ENCODE measurements around the gene SAPCD2.

DNA sequence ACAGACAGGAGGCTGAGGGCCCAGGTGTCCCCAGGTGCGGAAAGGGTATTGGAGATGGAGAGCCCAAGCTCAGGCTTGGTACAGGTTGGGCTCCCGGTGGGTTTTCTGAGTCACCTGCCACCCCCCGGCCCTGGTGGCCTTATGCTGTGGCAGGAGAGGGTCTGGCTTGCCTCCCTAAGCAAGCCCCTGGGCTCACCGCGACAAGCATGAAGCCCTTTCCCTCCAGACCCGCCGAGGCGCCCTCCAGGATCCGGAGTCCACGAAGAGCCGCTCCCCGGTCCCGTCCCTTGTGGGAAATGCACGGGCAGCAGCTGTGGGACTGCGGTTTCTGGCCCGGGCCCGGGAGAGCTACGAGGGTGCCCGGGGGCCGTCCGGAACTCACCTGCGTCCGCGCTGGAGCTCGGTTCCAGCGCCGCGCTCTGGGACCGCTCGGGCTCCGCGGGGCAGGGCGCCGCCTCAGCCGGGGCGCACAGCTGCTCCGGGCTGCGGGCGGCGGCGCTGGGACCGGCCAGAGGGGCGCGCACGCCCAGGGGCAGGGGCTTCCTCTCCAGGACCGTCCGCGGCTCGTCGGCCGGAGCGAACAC is 757 bp downstream of the SAPCD2 start:
- TF ChIP-seq, protein P1, sequence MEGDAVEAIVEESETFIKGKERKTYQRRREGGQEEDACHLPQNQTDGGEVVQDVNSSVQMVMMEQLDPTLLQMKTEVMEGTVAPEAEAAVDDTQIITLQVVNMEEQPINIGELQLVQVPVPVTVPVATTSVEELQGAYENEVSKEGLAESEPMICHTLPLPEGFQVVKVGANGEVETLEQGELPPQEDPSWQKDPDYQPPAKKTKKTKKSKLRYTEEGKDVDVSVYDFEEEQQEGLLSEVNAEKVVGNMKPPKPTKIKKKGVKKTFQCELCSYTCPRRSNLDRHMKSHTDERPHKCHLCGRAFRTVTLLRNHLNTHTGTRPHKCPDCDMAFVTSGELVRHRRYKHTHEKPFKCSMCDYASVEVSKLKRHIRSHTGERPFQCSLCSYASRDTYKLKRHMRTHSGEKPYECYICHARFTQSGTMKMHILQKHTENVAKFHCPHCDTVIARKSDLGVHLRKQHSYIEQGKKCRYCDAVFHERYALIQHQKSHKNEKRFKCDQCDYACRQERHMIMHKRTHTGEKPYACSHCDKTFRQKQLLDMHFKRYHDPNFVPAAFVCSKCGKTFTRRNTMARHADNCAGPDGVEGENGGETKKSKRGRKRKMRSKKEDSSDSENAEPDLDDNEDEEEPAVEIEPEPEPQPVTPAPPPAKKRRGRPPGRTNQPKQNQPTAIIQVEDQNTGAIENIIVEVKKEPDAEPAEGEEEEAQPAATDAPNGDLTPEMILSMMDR (IDR thresholded peaks at IDR 0.05): no peak
- TF ChIP-seq POLR2A (IDR thresholded peaks at IDR 0.05; ENCODE audit: low read depth) (no peak), EP300 (IDR thresholded peaks at IDR 0.05) (no peak)
